ENCODE data around the gene LPCAT2.

The LPCAT2 gene

GRCh38 chr16:55510185-55510805 lies 1.4 kb downstream of the LPCAT2 start:
- TF ChIP-seq CTCF (IDR thresholded peaks at IDR 0.05; ENCODE audit: low read depth, low read length, missing control alignments): no peak
- no peak overlapping the region for H3K4me3 ChIP-seq (ENCODE audit: low read depth, low read length)
- DNase-seq (ENCODE audit: low read depth): no peak

GRCh38 chr16:55512941-55513340 lies 4.1 kb downstream of the LPCAT2 start:
- no peak for TF ChIP-seq CTCF (IDR thresholded peaks at IDR 0.05; ENCODE audit: low read depth, low read length, missing control alignments)
- no peak overlapping the region for H3K4me3 ChIP-seq (ENCODE audit: low read depth, low read length)
- DNase-seq (ENCODE audit: low read depth): no peak

GRCh38 chr16:55513616-55514015 lies 4.7 kb downstream of the LPCAT2 start:
- no peak overlapping the region for H3K4me3 ChIP-seq (ENCODE audit: low read depth, low read length)
- no peak for TF ChIP-seq CTCF (IDR thresholded peaks at IDR 0.05; ENCODE audit: low read depth, low read length, missing control alignments)
- DNase-seq (ENCODE audit: low read depth): no peak

GRCh38 chr16:55515111-55515510 lies 6.2 kb downstream of the LPCAT2 start:
- no peak for DNase-seq (ENCODE audit: low read depth)

GRCh38 chr16:55521792-55522191 lies 12.9 kb downstream of the LPCAT2 start:
- H3K4me3 ChIP-seq (ENCODE audit: low read depth, low read length): no peak overlapping the region
- no peak for TF ChIP-seq CTCF (IDR thresholded peaks at IDR 0.05; ENCODE audit: low read depth, low read length, missing control alignments)
- no peak for DNase-seq (ENCODE audit: low read depth)

More at GRCh38 chr16:55515111-55515510, 6.2 kb downstream of the LPCAT2 start:
- no peak overlapping the region for H3K4me3 ChIP-seq (ENCODE audit: low read depth, low read length)
- TF ChIP-seq CTCF (IDR thresholded peaks at IDR 0.05; ENCODE audit: low read depth, low read length, missing control alignments): no peak

- DNase-seq (ENCODE audit: low read depth): no peak
- no peak for TF ChIP-seq CTCF (IDR thresholded peaks at IDR 0.05; ENCODE audit: low read depth, low read length, missing control alignments)
- H3K4me3 ChIP-seq (ENCODE audit: low read depth, low read length): no peak overlapping the region
Observed at GRCh38 chr16:55526441-55526840, 17.6 kb downstream of the LPCAT2 start.

- H3K4me3 ChIP-seq (ENCODE audit: low read depth, low read length): no peak overlapping the region
- no peak for TF ChIP-seq CTCF (IDR thresholded peaks at IDR 0.05; ENCODE audit: low read depth, low read length, missing control alignments)
- DNase-seq (ENCODE audit: low read depth): no peak
Observed at GRCh38 chr16:55527885-55528284, 19.0 kb downstream of the LPCAT2 start.

All from GM12864 (cell line).